Measurements from ENCODE around the gene ASPA. TPM values are rescaled to one million over a fixed set of nuclear protein-coding genes. Genes with fewer than 3 reads are reported as not detected.

ASPA gene
- total and polyA plus RNA-seq, 7 donors: 0.68 to 4.8 (median 2.9) TPM

DNA sequence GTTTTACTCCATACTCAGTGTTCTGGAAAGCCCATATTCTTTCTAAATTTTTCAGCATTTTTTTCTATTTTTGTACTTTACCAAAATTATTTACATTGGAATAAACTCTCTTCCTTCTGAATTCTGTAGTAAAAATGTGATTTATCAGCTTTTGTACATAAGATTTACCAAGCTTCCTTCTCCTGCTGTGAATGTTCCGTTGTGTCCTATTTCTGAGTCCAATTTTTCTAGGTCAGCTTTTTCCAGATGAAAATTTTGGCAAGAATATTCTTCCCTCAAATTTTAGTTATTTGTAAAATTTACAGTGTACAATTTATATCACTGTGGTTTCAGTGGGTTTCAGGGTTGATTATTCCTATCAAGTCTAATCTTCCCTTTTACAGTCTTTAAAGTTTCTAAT, 27.5 kb downstream of the ASPA start:
- TF ChIP-seq, protein P1, sequence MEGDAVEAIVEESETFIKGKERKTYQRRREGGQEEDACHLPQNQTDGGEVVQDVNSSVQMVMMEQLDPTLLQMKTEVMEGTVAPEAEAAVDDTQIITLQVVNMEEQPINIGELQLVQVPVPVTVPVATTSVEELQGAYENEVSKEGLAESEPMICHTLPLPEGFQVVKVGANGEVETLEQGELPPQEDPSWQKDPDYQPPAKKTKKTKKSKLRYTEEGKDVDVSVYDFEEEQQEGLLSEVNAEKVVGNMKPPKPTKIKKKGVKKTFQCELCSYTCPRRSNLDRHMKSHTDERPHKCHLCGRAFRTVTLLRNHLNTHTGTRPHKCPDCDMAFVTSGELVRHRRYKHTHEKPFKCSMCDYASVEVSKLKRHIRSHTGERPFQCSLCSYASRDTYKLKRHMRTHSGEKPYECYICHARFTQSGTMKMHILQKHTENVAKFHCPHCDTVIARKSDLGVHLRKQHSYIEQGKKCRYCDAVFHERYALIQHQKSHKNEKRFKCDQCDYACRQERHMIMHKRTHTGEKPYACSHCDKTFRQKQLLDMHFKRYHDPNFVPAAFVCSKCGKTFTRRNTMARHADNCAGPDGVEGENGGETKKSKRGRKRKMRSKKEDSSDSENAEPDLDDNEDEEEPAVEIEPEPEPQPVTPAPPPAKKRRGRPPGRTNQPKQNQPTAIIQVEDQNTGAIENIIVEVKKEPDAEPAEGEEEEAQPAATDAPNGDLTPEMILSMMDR (IDR thresholded peaks at IDR 0.05): no peak
- Histone ChIP-seq H3K27me3 (ENCODE audit: insufficient read depth in 3 of 3, low read length in 2 of 3) (no peaks in the 10 kb centered on the region), H3K36me3 (ENCODE audit: insufficient read depth in 1 of 2, low read depth in 1 of 2) (no peaks in the 10 kb centered on the region), H3K9me3 (no peaks in the 10 kb centered on the region), H3K4me1 (no peaks in the 10 kb centered on the region), H3K27ac (no peak overlapping the region), H3K4me3 (no peak overlapping the region)
- DNase-seq (no peak), ATAC-seq (no peak)
- intact Hi-C loops (cut with DNase I): no loop called here
- 58 to 68% (median 63%) methylated on average over 1 of the region's 1 CpG for WGBS, 3 donors

DNA sequence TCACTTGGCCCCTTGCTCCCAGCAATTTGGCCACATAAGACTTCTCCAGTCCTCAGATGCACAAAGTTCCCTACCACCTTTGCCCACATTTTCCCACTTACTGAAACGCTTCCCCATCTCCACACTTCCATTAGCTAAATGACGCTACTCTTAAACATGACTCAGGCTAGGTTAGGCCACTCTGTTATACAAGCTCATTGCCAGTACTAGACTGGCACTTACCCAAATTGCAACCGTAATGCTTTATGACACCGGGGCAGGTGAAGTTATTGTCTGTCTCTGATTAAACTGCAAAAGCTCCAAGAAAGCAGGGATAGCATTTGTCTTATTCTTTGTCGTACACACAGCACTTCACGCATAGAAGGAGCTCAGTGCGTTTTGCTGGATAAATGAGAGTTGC, 29.2 kb downstream of the ASPA start:
- intact Hi-C loops (cut with DNase I): no loop called here
- H3K27ac ChIP-seq: no peak overlapping the region
- no peaks in the 10 kb centered on the region for H3K9me3 ChIP-seq
- 73 to 81% (median 78%) methylated on average over 7 of the region's 7 CpGs for WGBS, 3 donors
- no peaks in the 10 kb centered on the region for H3K4me1 ChIP-seq
- no peak for DNase-seq
- no peaks in the 10 kb centered on the region for H3K36me3 ChIP-seq (ENCODE audit: insufficient read depth in 1 of 2, low read depth in 1 of 2)
- no peak overlapping the region for H3K4me3 ChIP-seq
- TF ChIP-seq, protein P1 (IDR thresholded peaks at IDR 0.05): no peak
- peak in 1 of 4 donors; percentile 62 for ATAC-seq
- H3K27me3 ChIP-seq (ENCODE audit: insufficient read depth in 3 of 3, low read length in 2 of 3): no peaks in the 10 kb centered on the region

DNA sequence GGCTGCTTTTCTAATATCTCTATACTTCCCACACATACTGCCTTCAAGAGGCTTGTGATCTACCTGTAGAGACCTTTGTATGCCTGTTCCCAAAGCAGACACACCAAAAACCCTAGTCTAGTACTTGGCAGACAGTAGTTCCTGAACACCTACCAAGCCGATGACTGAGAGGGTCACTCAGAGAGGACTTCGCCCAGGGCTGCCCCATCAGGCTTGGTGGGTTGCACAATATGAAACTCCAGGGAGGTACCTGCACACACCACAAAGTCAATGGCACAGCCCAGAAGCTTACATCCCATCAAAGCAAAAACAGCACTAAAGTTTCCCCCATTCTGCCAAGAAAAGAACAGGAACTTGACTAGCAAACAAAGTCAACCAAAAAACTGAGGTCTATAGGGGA, 30.3 kb downstream of the ASPA start:
- 93 to 97% (median 96%) methylated on average over 2 of the region's 2 CpGs for WGBS, 3 donors
- Histone ChIP-seq H3K27ac (no peak overlapping the region), H3K4me3 (no peak overlapping the region), H3K27me3 (ENCODE audit: insufficient read depth in 3 of 3, low read length in 2 of 3) (no peaks in the 10 kb centered on the region), H3K36me3 (ENCODE audit: insufficient read depth in 1 of 2, low read depth in 1 of 2) (no peaks in the 10 kb centered on the region), H3K9me3 (no peaks in the 10 kb centered on the region), H3K4me1 (no peaks in the 10 kb centered on the region)
- no peak for DNase-seq
- TF ChIP-seq, protein P1 (IDR thresholded peaks at IDR 0.05): no peak
- intact Hi-C loops (cut with DNase I): no loop called here
- no peak for ATAC-seq

DNA sequence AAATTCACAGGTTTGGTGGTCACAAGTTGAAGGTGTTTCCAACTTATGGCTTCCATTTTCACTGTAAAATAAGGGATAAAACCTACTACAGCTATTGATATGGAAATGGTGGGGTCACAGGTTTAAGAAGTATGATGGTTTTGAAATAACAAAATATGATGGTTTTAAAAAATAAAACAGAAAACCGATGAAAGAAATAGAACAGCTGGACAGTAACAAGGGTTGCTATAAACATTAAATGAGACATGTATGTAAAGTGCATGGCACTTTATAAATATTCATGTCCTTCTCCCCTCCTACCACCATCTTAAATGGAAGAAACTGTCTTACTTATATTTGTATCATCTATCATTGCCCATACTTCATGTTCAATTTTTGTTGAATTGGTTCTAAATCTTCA, 31.3 kb downstream of the ASPA start:
- Histone ChIP-seq H3K4me3 (no peak overlapping the region), H3K27me3 (ENCODE audit: insufficient read depth in 3 of 3, low read length in 2 of 3) (no peaks in the 10 kb centered on the region), H3K9me3 (no peaks in the 10 kb centered on the region), H3K4me1 (peaks cover 10% of the 10 kb centered on the region), H3K27ac (no peak overlapping the region), H3K36me3 (ENCODE audit: insufficient read depth in 1 of 2, low read depth in 1 of 2) (no peaks in the 10 kb centered on the region)
- intact Hi-C loops (cut with DNase I): no loop called here
- DNase-seq (no peak), ATAC-seq (no peak)
- TF ChIP-seq, protein P1 (IDR thresholded peaks at IDR 0.05): no peak
- WGBS, 3 donors: 63 to 81% (median 66%) methylated on average over 1 of the region's 1 CpG

DNA sequence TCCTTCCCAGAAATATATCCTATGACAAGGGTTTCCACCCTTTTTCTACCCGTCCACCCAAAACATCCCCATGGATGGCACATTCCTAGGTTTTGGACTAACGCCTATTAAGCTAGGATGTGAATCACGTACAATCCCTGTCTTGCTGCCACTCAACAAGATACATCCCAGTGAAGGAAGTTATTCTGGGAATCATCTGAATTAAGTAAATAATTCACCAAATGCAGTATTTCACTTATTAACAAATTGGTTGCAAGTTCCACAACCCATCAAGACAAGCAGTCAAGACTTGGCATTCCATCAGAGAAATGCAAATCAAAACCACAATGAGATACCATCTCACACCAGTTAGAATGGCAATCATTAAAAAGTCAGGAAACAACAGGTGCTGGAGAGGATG, 32.1 kb downstream of the ASPA start:
- 81 to 91% (median 90%) methylated on average over 3 of the region's 3 CpGs for WGBS, 3 donors
- no peak overlapping the region for H3K27ac ChIP-seq
- TF ChIP-seq, protein P1 (IDR thresholded peaks at IDR 0.05): no peak
- no peaks in the 10 kb centered on the region for H3K36me3 ChIP-seq (ENCODE audit: insufficient read depth in 1 of 2, low read depth in 1 of 2)
- DNase-seq: no peak
- H3K27me3 ChIP-seq (ENCODE audit: insufficient read depth in 3 of 3, low read length in 2 of 3): no peaks in the 10 kb centered on the region
- H3K4me1 ChIP-seq: peaks cover 16% of the 10 kb centered on the region
- ATAC-seq: no peak
- intact Hi-C loops (cut with DNase I): no loop called here
- H3K4me3 ChIP-seq: no peak overlapping the region
- no peaks in the 10 kb centered on the region for H3K9me3 ChIP-seq
